ENCODE measurements around the gene ALDOC.

Gene ALDOC

DNA sequence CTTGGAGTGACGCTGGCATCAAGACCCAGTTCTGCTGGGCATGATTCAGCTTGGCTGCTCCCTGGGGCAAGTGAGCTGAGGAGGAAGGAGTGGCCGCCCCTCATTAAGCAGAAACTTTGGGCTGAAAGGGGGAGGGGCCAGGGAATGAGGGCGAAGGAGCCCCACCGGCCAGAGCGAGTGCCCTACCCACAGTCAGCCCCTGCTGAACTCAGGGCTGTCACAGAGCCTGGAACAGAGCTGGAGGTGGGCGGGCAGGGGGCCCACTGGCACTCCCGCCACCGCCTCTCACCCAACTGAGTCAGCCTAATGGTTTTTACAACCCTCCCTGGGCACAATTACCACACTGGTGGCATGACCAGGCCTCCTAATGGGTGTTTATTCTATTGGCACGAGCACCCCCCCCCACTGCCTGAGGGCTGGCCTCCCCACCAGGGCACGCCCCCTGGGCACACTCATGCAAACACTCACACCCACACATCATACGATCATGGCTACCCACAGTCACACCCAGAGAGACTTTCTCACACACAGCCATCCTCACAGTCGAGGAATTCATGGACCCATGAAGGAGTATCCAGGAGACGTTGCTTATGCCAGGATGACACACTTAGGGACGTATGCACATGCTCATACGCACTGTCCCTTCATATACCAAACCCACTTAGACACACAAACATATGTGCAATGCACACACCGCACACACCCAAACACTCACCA, 43.4 kb downstream of the ALDOC start:
- no peak for DNase-seq (ENCODE audit: low read depth in 1 of 2, low spot score in 1 of 2)

- DNase-seq (ENCODE audit: low read depth in 1 of 2, low spot score in 1 of 2): no peak
These were observed 44.4 kb downstream of the ALDOC start for GRCh38 chr17:28532050-28532960.

- no peak for DNase-seq (ENCODE audit: low read depth in 1 of 2, low spot score in 1 of 2)
These were observed 45.8 kb downstream of the ALDOC start for GRCh38 chr17:28530926-28531325.

DNA sequence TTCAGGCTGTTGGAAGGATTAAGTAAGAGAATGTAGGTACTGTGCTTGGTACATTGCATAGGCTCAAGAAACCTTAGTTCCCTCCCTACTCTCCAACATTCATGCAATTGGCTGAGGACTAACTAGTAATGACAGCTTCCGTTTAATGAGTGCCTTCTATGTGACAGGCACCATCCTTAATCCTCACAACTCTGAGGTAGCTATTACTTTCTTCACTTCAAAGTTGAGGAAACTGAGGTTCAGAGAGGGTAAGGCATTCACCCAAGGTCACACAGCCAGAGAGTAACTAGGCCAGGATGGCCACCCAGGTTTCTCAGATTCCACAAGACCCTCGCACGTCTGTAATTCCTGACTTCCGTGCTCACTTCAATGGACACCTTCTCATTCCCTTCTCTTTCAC, 46.4 kb downstream of the ALDOC start:
- DNase-seq (ENCODE audit: low read depth in 1 of 2, low spot score in 1 of 2): no peak

DNA sequence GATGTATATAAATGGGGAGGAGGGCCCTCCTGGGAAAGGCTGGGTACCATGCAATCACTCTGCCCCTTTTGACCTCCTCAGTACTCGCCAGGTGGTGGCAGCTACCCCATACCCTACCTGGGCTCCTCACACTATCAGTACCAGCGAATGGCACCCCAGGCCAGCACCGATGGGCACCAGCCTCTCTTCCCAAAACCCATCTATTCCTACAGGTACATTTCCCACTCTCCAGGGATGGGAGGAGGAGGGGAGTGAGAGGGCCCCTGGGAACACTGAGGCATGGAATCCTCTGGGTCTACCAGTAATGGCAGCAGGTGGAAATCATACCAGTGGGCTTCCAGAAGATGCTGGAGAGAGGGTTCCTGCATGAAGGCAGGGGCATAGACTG, 47.7 kb downstream of the ALDOC start:
- DNase-seq (ENCODE audit: low read depth in 1 of 2, low spot score in 1 of 2): no peak

DNA sequence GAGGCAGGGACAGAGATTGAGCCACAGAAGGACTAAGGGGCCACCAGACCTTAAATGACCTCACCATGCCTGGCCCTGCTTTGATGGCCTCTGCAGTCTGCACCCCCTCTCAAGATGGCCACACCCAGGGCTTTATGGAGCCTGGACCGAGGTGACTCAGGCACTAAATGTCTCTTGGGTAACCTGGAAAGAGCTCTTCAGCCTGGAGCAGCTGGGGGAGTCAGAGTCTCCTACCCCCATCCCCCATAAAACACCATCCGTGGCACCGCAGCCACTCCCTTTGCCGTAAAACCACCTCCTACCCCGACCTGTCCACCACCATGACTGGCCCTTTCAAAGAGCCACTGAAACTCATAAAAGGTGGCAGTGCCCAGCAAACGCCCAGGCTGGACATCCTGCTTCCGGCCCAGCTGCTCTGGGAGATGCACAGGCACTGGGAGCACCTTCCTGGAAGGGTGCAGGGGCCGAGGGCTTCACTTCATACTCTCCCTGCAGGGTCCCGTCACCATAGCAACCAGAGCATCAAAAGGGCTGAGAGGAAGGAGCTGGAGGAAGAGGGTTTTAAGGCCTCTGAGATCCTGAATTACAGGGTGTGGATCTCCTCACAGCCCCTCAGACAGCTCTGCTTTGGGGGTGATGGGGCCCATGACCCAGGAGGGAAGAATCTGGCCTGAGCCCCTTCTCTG, 48.2 kb downstream of the ALDOC start:
- no peak for DNase-seq (ENCODE audit: low read depth in 1 of 2, low spot score in 1 of 2)

- DNase-seq (ENCODE audit: low read depth in 1 of 2, low spot score in 1 of 2): no peak
These were observed 48.8 kb downstream of the ALDOC start for GRCh38 chr17:28527859-28528258.

- no peak for DNase-seq (ENCODE audit: low read depth in 1 of 2, low spot score in 1 of 2)
These were observed 49.5 kb downstream of the ALDOC start for GRCh38 chr17:28527181-28527681.

DNA sequence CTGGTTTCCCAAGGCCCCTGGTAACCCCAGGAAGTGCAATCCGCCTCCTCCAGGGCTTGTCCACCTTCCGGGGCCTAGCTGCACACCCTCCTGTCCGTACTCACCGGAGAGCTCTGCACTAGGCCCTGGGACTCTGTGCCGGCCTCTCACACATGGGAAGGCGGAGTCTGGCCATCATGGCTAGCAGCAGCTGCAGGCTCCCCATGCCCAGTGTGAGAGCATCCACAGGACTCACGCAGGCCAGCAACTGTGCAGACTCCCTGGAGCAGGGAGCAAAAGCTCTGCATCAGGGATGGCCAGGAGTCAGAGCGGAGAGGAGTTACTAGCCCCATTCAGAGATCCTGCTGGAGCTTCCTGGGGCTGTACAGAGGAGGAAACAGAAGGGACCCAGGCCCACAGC, 50.3 kb downstream of the ALDOC start:
- no peak for DNase-seq (ENCODE audit: low read depth in 1 of 2, low spot score in 1 of 2)

GRCh38 chr17:28524476-28525424, 51.9 kb downstream of the ALDOC start:
- DNase-seq (ENCODE audit: low read depth in 1 of 2, low spot score in 1 of 2): no peak

GRCh38 chr17:28523876-28524275, 52.8 kb downstream of the ALDOC start:
- DNase-seq (ENCODE audit: low read depth in 1 of 2, low spot score in 1 of 2): no peak

GRCh38 chr17:28523186-28523585, 53.5 kb downstream of the ALDOC start:
- DNase-seq (ENCODE audit: low read depth in 1 of 2, low spot score in 1 of 2): no peak

Measured in activated CD4-positive, alpha-beta T cell treated with anti-CD3 and anti-CD28 coated beads, Interleukin-2, amount 50 U/mL, for 24 hours (primary cell).